ENCODE data around the gene GRK1.
"Not testable (repeated sequence)": the region's sequence is repeated elsewhere in the genome, so short reads cannot be mapped to it uniquely, and the experiment has no call there.

GRK1 gene

DNA sequence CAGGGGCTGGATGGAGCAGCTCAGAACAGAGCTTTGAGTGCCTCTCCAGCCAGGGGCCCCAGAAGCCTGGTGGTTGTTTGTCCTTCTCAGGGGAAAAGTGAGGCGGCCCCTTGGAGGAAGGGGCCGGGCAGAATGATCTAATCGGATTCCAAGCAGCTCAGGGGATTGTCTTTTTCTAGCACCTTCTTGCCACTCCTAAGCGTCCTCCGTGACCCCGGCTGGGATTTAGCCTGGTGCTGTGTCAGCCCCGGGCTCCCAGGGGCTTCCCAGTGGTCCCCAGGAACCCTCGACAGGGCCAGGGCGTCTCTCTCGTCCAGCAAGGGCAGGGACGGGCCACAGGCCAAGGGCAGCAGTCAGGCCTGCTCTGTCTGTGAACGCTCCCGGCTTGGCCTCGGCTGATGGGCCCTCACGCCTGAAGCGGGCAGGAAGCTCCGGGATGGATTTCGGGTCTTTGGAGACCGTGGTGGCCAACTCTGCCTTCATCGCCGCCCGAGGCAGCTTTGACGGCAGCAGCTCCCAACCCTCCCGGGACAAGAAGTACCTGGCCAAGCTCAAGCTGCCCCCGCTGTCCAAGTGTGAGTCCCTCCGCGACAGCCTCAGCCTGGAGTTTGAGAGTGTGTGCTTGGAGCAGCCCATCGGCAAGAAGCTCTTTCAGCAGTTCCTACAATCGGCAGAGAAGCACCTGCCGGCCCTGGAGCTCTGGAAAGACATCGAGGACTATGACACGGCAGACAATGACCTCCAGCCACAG is at the start of gene GRK1:
GRK1 (plus strand) TSS at position 269 of the 751 bp plus-strand sequence; CDS start at position 437, 168 bp downstream.
- DNase-seq, result no peak

DNA sequence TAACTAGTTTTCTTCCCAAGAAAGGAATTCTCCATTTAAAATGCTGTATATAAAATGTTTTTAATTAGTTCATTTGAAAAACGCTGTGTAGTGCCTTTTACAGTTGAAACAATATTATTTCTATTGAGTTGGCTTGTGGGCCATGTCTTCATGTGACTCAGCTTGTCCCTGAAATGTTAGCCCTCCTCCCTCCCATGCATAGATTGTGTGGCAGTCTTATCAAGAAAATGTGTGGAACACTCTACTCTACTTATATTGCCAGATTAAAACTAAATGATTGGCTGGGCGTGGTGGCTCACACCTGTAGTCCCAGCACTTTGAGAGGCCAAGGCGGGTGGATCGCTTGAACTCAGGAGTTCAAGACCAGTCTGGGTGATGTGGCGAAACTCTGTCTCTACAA is 49.1 kb upstream of the GRK1 start:
- no peak for DNase-seq

DNA sequence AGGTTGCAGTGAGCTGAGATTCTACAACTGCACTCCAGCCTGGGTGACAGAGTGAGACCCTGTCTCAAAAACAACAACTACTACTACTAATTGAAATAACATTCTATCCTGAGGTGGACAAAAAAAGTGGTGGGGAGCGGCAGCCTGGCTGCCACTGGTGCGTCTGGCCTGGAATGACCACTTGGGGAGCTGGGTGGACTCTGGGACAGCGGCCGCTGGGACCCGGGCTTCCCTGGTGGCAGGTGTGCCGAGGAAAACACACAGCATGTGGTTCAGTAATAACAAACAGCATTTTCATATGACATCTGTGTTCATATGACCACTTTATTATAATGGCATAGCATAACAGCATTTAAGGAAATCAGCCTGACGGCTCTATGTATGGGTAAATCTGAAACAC is 48.6 kb upstream of the GRK1 start:
- DNase-seq, result no peak

DNA sequence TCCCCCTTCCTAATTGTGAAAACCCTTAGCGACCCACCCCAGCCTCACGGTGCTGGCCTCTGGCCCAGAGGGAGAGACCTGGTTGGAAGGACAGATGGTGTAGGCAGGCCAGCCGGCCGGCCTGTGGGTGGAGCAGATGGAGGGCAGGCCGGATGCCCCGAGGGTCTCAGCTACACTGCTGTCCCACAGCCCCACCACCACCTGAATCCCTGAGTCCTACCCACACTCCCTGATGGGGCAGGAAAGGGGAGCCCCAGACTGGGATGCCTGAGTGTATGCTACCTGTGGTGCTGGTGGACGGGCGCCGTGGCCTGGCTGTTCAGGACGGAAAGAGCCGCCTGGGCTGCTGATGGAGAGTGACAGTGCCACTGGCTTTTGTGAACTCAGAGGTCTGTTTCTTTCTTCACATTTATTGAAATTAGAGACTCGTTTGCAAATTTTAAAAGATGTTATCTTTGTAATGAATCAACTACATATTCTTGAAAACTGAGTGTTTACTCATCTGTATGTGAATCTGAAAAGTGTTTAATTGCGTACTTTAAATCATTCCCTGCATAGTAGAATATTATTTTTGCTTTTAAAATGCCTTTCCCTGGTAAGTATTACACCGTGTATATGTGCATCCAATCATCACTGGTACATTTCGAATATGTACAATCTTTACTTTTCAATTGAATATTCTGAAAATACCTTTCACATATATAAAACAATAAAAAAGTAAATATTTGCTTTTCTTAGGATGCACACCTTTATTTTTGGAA is 46.8 kb upstream of the GRK1 start:
- DNase-seq, result no peak

DNA sequence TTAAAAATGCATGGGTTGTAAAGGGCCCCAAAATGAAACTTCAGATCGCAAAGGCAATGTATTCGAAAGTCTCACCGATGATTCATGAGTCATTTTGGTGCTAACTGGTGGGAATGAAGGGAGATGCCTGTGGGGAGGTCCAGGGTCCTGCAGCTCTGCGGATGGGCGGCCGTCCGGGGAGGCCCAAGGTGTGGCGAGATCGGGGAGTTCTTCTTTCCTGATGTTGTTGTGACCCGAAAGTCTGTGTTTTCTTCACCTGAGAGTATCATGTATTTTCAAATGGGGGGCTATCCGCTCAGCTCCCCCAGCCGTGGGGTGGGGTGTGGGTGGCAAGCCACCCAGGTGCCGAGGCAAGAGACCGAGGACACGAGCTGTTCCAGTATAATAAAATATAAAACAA is 46.0 kb upstream of the GRK1 start:
- no peak for DNase-seq

DNA sequence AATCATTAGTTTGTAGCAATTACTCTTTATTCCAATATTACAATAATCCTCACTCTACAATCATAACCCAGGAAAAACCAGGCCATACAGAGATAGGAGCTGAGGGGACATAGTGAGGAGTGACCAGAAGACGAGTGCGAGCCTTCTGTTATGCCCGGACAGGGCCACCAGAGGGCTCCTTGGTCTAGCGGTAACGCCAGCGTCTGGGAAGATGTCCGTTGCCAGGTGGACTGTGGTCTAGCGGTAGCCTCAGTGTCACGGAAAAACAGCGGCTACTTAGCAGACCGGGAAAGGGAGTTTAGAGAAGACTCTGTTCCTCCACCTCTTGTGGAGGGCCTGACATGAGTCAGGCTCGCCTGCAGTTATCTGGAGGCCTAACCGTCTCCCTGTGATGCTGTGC is 45.5 kb upstream of the GRK1 start:
- DNase-seq, result not testable (repeated sequence)

DNA sequence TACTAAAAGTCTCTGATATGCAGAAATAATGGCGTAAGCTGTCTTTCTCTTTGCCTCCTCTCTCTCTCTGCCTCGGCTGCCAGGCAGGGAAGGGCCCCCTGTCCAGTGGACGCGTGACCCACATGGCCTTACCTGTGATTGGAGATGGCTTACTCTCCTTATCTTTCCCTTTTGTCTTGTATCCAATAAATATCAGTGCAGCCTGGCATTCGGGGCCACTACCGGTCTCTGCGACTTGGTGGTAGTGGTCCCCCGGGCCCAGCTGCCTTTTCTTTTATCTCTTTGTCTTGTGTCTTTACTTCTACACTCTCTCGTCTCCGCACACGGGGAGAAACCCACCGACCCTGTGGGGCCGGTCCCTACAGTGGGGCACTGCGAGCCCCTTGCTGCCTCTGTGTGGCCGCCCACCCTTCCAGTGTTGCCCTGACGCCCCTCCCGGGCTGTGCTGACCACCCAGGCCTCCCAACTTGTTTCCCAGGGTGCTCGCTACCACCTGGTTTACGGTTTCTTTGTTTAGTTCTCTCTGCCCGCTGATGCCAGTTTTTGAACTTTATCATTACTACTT is 45.0 kb upstream of the GRK1 start:
- DNase-seq, result not testable (repeated sequence)

DNA sequence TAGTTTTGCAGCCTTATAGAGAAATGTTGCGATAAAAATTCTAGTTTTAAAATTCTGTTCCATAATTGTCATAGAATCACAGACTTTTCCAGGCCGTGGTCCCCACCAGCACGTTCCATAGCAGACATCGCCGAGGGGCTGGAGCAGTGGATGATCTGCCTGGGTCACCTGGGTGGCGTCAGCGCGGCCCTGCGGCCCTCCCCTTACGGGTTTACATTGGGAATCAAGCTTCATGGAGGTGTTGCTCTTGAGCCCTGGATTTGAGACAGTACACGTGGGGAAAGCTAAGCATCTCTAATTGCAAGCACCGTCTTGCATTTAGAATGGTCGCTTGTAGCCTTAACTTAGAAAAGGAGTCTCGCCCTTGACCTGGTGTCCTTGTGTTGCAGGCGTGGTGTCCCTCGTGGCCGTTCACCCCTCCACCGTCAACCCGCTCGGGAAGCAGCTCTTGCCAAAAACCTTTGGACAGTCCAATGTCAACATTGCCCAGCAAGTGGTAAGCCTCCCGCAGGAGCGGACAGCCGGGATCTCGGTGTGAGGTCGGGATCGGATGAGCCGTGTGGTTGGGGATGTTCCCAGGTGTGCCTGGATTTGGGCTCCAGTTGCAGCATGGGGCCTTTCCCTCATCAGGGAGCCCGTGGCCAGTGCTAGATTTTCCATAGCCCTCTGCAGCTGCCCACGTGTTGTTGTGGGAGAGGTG is 44.1 kb upstream of the GRK1 start:
- no peak for DNase-seq

DNA sequence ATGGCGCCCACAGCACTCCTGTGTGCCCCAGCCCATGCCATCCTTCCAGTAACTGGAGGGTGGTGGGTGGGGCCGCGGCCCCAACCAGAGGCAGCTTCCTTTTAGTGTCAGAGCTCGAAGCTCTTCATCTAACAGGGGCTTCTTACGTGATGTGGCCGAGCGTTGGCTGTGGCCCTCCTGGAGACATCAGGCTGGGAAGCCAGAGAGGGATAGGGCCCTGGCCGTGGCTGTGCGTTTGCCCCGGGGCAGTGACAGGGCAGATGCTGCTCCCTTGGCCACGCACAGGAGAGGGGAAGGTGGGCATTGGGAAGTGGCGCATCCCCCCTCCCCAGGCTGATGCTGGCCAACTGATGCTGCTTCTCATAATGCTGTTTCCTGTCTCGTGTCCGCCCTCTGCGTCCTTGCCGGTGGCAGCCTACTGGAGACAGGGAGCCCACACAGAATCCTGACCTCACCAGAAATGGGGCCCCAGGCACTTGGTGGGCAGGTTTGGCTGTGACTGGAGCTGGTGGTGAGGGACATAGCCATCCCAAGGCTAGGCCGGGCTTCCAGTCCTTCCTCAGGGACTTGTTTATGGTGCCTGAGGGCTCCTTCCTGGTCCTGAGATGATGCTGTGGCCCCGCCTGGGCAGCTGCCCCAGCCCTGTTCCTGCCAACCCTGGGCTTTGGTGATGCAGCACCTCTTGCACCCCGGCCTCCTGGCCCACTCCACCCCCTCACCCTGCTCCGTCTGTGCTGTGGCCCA is 43.4 kb upstream of the GRK1 start:
- DNase-seq, result no peak

DNA sequence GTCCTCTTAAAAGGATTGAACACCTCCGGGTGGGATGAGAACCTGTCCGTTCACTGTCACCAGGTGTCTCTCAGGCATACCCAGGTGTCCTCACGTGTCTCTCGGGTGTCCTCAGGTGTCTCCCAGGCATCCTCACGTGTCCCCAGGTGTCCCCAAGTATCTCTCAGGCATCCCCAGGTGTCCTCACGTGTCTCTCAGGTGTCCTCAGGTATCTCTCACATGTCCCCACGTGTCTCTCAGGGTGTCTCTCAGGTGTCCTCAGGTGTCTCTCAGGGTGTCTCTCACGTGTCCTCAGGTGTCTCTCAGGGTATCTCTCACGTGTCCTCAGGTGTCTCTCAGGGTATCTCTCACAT is 42.8 kb upstream of the GRK1 start:
- no peak for DNase-seq

DNA sequence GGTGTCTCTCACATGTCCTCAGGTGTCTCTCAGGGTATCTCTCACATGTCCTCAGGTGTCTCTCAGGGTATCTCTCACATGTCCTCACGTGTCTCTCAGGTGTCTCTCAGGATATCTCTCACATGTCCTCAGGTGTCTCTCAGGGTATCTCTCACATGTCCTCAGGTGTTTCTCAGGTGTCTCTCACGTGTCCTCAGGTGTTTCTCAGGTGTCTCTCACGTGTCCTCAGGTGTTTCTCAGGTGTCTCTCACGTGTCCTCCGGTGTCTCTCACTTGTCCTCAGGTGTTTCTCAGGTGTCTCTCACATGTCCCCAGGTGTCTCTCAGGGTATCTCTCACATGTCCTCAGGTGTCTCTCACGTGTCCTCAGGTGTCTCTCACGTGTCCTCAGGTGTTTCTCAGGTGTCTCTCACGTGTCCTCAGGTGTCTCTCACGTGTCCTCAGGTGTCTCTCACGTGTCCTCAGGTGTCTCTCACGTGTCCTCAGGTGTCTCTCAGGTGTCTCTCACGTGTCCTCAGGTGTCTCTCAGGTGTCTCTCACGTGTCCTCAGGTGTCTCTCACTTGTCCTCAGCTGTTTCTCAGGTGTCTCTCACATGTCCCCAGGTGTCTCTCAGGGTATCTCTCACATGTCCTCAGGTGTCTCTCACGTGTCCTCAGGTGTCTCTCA is 42.2 kb upstream of the GRK1 start:
- not testable (repeated sequence) for DNase-seq

DNA sequence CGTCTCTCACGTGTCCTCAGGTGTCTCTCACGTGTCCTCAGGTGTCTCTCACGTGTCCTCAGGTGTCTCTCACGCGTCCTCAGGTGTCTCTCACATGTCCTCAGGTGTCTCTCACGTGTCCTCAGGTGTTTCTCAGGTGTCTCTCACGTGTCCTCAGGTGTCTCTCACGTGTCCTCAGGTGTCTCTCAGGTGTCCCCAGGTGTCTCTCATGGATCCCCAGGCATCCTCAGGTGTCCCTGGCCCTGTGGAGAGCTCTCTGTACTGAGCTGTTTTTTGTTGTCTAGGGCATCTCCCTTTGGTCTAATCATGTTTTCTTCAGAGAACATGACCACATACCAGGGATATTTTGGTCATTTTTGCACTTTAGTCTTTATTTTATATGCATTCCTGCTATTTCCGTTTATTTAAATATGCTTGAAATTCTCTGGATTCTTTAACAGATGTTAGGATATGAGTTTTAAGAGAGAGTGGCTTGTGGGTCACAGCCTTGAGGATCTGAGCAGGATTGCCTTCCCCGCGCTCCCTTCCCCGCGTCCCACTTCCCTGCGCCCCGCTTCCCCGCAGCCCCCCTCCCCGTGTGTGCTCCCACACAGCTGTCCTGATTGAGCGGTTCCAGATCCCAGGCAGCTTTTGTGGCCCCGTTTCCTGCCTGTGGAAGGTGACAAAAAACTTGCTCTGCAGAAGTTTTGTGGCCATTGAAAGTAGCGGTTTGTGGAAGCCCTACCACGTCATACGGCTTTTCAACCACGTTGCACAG is 40.9 kb upstream of the GRK1 start:
- no peak for DNase-seq

DNA sequence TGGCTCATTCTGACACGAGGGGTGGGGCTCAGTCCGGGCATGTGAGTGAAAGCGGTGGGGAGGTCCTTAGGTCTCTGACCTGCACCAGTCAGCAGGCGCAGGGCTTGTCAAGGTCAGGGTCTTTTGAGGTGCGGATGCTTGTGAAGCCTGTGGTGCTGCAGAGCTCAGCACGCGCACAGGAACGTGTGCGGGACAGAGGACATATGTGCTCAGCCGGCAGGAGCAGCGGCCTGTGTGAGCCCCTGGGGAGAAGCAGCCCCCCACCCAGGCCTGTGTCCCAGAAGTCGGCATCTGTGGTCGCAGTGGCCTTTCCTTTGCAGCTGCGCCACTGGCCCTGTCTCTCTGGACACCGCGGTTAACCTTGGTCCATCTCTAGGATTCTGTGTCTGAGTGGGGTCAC is 39.9 kb upstream of the GRK1 start:
- no peak for DNase-seq

DNA sequence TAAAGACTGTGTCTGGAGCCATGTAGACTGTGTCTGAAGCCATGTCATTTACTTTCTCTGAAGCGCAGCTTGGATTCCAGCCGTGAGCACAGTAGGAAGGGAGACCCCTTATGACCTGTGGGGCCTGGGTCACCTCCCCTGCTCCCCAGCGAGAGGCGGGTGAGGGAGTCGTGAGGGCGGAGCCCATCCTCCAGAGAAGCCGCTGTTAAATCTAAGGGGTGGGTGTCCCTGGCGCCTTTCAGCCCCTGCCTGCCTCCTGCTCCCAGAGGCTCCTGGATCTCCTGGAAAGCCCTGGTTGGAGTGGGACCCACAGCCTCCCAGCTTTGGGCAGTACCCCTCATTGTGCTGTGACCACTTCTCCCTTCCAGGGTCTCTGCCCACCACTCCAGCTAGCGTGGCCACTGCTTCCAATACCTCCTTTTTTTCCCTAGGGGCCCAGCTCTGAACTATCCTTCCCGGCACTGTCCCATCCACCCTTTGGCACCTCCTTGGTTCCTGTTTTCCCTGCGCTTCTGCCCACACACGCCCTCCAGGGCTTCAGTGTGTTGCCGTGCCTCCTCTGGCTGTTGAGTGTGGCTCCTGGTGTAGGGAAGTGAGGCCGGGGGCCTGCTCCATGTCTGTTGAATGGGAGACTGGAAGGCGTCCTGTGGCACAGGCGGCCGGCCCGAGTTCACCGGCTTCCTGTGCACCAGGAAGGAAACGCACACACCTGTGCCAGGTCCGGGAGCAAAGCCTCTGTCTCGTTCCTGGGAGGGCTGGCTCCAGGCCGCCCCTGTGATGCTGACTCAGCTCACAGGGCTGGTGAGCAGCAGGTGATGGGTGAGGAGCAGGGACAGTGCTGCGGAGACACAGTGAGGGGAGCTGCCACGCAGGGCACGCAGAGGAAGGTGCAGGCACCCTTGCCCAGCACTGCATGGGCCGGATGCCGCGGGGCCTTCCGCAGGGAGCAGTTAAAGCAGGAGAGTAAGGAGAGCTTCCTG is 38.4 kb upstream of the GRK1 start:
- DNase-seq, result no peak

DNA sequence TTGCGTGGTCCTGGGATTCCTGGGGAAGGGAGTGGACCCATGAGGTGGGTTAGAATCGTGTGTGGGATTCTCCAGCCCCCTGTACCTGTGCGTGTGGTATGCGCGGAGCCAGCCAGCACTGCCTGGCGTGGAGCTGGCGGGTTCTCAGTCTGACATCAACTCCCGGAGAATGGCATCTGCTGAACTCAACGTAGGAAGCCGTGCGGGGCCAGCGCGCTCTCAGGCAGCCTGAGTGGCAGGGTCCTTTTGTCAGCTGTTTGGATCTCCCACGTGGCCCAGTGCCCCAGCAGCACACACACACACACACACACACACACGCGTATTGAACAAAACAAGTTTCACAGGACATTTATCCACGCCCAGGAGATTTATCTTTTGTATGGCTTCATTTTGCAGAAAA is 37.2 kb upstream of the GRK1 start:
- DNase-seq, result no peak

DNA sequence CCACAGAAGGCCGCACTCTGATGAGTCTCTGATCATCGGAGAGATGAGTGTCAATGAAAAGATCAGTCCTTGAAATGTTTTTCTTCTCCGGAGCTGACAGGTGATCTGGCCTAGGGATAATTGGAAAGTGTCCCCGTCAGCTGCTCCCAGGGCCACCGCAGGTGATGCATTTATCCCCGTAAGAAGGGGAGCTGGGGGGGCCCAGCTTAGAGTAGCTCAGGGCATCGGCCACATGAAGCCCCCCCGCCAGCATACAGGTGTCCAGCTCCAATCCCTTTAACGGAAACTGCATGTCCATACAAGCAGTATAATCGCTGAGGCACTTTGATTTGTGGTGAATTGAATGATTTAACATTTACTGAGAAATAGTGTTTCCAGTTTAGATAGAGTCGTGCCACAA is 36.7 kb upstream of the GRK1 start:
- DNase-seq, result no peak

DNA sequence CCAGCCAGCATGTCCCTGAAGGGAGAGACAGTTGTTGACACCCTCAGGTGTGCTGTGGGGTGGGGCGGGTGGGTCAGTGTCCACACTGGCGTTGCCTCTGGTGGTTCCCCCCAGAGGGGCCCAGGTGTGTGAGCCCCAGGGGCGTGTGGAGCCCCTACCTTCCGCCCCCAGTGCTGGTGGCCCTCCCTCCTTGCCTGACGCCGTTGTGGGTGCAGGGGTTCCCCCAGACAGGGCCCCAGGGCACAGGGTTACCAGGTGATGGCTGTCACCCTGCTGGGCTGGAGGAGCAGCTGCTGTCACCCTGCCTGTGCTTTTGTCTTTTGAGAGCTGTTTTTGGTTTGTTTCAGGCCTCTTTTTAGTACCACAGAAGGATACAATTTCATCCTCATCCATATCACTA is 36.2 kb upstream of the GRK1 start:
- no peak for DNase-seq

DNA sequence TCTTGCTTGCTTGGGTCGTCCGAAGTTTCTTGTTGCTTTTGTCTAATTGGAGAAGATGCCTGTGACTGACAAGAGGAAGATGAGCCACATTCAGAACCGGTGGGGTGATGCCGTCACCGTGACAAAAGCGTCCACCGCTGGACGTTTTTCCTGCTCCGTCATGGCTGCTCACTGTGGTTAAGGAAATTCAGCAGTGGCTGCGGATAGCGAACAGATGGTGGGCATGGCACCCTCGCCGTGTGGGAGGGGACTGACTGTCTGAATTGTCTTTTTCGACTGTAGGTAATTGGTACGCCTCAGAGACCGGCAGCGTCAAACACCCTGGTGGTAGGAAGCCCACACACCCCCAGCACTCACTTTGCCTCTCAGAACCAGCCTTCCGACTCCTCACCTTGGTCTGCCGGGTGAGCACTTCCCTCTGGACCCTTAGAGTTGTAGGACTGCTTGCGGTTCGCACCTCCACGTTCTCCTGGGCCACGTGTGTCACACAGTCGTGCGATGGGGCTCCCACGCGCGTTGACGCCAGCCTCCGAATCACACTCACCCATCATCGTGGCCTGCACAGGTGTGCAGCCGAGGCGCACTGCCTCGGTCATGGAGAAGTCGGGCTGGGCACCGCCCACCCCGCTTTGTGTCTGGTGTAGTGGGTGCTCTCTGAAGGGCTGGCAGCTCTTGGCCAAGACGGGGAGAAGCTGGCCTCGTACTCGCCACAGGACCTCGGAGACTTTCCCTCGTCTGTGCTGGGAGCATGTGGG is 35.5 kb upstream of the GRK1 start:
- no peak for DNase-seq

DNA sequence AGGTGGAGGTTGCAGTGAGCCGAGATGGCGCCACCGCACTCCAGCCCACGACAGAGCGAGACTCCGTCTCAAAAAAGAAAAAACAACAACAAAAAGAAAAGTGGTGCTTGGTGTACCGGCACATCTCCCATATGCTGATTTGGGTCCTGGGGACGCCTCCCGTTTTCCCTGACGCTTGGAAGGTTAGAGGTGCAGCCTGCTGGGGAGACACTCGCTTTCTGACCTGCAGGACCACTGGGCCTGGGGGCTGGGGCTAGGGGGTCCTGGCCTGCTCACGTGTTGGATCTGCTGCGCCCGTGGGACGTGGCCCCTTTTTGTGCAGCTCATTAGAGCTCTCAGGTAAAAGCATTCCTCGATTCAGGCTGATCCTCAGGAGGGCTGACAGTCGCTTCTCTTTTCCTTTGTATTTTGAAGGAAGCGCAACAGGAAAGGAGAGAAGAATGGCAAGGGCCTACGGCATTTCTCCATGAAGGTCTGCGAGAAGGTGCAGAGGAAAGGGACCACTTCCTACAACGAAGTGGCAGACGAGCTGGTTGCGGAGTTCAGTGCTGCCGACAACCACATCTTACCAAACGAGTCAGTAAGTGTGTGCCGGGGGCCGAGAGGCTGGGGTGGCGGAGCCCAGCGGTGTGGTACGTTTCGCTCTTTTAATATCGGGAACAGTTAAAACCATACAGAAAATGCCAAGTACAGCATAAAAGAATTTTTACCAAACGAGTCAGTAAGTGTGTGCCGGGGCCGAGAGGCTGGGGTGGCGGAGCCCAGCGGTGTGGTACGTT is 34.1 kb upstream of the GRK1 start:
- no peak for DNase-seq

Measured in KG1 (cell line).